ENCODE measurements around the gene DOP1A.

DOP1A gene

GRCh38 chr6:83215131-83216047, 147.9 kb downstream of the DOP1A start:
- peak in 5 of 6 experiments; percentile 17 to 58 (median 31) for DNase-seq

GRCh38 chr6:83216806-83217205, 149.3 kb downstream of the DOP1A start:
- no peak for DNase-seq

All from stimulated activated naive CD4-positive, alpha-beta T cell (primary cell).